Measurements from ENCODE around the gene ARHGDIA.

- TF ChIP-seq CTCF (conservative IDR thresholded peaks at IDR 0.05) (peak; percentile 96), ZFX (IDR thresholded peaks at IDR 0.05) (0 out of 2 replicates have a peak, but pooled peaks have one; percentile 24)
Measured at GRCh38 chr17:81821603-81822311, 49.4 kb downstream of the ARHGDIA start.
